8988T (cell line): ENCODE data around the gene PP2D1.
"Not testable (repeated sequence)": the region's sequence is repeated elsewhere in the genome, so short reads cannot be mapped to it uniquely, and the experiment has no call there.

Source experiments
- DNase-seq: peaks from one replicate; pipeline ENCODE4 v3.0.0; 2011

Gene PP2D1

DNA sequence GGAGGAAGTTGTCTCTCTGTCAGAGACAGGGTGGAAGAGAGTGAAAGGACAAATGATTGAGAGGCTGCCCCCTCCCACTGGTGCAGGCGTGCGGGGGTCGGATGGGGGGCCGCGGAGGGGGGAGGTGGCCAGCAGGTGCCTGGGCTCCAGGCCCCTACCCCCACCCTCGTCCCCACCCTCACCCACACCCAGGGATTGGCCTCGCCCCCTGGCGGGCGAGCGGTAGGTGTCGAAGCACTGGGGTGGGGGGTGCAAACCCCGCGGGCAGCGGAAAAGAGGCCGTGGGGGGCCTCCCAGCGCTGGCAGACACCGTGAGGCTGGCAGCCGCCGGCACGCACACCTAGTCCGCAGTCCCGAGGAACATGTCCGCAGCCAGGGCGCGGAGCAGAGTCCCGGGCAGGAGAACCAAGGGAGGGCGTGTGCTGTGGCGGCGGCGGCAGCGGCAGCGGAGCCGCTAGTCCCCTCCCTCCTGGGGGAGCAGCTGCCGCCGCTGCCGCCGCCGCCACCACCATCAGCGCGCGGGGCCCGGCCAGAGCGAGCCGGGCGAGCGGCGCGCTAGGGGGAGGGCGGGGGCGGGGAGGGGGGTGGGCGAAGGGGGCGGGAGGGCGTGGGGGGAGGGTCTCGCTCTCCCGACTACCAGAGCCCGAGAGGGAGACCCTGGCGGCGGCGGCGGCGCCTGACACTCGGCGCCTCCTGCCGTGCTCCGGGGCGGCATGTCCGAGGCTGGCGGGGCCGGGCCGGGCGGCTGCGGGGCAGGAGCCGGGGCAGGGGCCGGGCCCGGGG lies 27.9 kb upstream of the PP2D1 start, which contains the start of gene KAT2B:
TSS of gene KAT2B (plus strand) at position 682 of the 783 bp plus-strand sequence. CDS start at position 714, 32 bp downstream.
- DNase-seq: peak; percentile 74

DNA sequence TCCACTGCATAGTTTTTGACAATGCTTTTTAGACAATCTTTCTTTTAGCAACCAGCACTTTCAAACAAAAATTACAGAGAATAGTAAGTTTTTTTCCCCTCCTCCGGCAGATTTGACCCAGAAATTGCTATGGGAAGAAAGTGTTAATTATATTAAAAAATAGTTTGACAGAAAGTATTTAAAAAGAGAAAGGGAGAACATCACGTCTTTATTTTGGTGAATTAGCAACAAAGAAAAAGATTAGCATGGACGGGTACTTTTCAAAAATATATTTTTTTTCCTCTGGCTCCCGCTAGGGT lies 27.4 kb upstream of the PP2D1 start:
- DNase-seq: no peak

DNA sequence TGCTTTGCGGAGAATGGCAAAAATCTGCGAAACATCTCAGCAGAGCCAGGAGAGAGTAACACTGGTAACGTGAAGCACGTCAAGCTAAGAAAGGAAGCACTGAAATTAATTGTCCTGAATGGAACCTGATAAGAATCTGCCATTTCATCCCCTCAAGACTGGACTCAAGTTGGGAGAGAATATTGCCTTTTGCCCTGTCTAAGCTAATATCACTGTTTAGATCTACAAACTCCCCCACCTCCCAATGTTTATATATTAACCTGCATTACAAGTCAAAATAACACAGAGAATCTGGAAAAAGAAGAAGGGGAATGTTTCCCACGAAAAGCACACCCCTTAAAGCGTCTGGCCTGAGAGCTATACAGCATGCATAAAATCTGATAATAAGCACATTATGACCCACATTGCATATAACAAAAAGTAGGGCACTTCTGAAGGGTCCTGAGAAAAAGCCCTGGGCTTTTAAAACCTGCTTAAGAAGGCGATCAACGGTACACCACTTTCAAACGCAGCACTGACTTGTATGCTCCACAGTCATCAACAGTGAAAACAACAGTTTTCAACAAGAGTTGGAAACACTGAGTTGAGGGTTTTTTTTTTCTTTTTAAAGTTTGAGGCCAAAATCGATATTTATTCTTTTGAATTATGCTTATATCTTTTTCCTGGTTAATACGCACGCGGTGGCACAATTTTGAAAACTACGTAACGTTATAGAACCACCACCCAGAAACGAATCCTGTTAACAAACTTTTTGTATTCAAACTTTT lies 26.8 kb upstream of the PP2D1 start:
- DNase-seq: no peak

DNA sequence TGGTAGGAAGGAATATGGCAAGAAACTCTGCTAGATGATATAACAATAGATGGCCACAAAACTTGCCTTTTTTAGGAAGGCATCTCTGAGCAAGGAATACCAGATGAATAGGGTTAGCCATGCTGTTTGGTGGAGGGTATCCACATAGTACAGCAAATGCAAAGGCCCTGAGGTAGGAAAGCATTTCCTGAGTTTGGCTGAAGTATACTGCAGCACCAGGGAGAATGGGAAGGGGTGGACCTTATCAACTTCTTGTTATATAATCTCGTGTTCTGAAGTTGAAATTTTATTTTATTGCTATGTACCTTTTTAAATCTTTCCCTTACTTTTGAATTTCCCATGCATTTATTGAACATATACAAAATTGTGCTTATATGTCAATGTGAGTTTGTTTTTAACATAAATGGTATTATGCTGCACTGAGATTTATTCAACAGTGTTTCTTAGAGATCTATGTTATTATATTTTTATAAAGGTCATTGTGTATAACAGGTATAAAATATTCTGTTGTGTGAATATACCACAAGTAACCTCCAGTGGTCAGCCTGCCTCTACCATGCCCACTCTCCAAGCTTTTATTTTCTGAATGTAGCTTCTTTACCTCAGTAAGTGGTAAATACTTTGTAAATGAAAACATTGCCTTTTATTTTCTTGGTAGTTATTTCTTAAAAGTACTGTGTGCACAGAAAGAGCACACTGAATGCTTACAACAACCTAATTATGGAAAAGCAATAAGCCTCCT lies 25.4 kb upstream of the PP2D1 start:
- DNase-seq: no peak

DNA sequence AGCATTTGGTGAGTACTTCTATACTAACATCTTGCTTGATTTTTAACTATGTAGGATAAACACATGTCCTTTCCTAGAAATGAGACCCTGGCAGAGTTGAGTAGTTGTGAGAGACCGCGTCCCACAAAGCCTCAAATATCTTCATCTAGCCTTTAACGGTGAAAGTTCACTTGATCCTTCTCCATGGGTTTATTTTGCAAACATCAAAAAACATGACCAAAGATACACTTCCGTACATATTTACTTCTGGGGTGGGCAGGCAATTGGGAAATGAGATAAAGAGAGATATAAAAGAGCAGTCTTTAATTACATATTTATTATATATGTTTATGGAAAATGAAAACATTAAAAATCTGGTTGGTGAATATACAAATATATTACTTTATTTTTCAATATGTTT lies 23.0 kb upstream of the PP2D1 start:
- no peak for DNase-seq

DNA sequence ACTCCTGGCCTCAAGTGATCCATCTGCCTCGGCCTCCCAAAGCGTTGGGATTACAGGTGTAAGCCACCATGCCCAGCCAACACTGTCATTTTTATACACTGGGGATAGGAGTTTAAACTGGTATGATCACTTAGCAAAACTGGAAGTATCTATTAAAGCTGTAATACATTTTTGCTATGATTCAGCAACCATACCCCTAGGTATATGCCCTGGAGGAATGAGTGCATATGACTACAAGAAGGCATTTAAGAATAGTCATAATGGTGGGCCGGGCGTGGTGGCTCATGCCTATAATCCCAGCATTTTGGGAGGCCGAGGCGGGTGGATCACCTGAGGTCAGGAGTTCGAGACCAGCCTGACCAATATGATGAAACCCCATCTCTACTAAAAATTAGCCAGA lies 19.9 kb upstream of the PP2D1 start:
- not testable (repeated sequence) for DNase-seq

DNA sequence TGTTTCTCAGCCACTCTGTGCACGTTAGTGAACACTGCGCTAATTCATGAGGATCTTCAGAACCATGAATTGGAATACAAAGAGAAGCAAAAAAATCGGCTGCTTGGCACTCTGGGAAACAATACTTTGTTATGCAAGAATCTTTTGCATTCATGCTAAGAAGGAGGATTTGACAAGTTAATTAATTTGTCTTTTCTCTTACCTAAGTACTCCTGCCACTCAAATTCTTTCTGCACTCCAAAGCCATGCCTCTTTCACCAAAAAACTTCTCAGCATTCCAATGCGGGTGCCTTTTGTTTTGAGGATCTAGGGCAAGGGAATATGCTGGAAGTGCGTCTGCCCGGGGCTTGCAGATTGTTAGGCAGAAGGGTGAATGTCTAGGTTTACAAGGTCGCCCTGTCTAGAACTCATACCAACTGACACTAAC lies 16.9 kb upstream of the PP2D1 start:
- no peak for DNase-seq

DNA sequence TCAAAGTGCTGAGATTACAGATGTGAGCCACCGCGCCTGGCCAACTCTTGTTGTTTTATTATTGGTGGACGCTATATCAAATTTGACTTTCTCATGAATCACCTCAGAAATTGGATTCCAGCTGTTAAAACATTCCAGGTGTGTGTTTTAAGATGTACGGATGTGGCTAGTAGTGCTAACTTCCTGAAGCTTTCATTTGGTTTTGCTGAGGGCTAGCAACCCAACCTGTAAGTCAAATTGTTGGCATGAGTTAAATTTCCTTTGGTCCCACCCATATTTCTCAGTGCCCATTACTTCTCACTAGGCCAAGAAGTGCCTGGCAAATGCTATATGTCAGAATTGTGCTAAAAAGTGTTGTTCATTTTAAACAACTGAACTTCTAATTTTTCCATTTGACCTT lies 15.1 kb upstream of the PP2D1 start:
- DNase-seq: no peak

DNA sequence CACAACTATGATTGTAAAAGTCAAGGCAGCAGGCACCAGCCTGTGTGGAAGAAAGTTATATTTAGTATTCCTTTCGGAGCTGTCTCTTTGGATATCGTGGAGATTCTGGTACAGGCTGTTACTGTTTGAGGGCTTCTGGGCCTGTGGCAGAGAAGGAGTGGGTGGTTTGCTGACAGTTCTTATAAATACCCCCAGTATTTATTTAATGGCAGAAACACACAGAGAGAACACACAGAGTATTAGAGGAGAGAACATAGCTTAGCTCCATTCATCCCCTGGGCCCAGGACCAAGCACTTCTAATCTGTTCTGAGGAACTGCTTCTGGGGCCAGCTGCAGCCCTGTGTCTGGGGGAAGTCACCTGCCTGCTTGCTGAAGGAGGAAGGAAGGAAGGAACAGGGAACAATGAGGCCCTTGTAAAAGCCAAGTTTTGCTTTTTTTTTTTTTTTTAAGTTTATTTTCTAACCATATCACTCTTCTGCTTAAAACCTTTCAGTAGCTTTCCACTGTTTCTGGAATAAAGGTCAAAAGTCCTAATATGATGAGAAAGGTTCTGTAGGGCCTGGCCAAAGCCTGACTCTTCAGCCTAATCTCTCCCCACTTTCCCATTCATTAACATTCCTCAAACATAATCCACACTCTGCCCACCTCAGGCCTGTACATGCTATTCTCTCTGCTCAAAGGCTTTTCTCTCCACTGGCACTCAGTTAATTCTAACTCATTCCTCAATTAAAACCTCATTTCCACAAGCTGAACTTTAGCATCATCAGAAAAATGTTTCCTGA lies 11.8 kb upstream of the PP2D1 start:
- no peak for DNase-seq

DNA sequence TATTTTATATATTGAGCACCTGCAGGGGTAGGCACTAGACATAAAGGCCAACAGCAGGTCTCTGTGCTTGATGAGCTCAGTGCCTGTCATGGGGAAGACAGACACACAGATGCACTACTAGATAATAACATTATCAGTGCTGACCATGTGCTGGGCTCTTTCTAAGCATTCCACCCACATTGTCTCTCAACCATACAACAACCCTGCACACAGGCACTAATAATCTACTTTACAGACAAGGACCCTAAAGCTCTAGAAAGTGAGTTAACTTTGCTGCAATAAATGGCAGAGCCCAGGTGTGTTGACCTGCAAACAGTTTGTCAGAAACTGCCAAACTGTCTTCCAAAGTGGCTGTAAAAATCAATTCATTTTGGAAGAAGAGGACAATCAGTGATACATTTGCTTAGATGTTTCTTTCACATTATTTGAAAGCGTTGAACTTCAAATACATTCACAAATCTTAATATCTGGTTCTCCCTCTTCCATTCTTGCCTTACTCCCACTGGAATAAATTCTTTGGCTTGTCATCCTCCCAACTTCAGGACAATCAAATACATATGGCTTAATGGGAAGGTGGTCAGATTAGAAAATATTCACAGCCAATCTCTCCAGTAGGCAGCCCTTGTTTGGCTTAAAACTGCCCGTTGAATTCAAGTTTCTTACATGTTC lies 11.0 kb upstream of the PP2D1 start:
- no peak for DNase-seq

DNA sequence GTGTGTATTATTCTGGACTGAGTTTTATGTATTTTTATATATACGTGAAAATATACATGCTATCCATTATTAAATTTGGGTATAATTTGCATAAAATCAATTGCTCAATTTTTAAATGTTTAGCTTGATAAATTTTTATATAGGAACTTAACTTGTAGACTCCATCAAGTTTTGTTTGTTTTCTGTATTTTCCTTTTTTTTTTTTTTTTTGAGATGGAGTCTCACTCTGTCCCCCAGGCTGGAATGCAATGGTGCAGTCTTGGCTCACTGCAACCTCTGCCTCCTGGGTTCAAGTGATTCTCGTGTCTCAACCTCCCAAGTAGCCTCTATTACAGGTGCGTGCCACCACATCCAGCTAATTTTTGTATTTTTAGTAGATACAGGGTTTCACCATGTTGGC lies 4.0 kb upstream of the PP2D1 start:
- DNase-seq: not testable (repeated sequence)

DNA sequence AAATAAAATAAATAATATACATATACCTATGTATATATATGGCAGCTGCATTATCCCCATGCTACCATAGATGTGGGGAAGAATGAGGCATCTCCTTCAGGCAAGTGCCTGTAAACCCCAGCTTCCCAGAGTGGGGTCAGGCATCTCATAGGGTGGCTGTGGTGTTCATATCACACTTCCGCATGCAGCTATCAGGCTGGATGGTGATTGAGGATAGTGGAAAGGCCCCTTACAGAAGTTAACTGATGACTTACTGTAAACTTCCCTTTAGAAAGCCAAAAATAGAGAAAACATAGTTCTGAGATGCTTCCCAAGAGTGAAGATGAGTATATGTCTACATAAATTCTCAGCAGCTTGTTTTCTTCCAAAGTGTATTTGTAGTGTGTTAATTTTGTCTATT lies 3.5 kb upstream of the PP2D1 start:
- no peak for DNase-seq

DNA sequence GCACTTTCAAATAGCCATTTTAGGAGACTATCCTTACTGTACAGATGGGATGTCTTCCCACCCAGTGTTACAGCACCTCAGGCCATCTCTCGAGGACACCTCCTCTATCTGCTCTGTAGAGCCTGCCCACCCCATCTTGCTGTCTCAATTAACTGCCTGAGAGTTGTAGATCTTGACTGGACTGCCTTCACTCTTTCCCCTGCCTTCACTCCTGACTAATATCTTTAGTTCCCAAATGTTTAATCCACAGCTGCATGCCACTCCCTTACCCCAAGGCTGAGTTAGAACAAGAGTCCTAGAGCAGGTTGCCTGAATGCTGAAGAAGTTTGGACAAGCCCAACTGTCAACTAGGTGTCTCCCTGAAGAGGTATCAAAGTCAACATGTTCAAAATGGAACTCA lies 1.3 kb upstream of the PP2D1 start:
- no peak for DNase-seq

DNA sequence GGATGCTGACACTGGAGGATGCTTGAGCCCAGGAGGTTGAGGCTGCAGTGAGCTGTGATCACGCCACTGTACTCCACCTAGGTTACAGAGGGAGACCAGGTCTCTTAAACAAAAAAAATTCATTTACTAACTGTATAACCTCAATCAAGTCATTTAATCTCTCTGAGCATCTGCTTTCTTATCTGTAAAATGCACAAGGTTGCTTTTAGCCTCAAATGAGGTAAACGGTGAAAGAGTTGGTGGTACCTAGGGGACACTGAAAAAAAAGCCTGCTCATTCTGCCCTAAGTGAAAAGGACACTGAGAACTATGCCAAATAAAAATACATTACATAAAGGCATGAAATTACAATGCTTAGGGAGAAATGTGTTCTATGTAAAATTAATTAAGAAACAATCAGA lies 3.4 kb downstream of the PP2D1 start:
- DNase-seq: no peak

DNA sequence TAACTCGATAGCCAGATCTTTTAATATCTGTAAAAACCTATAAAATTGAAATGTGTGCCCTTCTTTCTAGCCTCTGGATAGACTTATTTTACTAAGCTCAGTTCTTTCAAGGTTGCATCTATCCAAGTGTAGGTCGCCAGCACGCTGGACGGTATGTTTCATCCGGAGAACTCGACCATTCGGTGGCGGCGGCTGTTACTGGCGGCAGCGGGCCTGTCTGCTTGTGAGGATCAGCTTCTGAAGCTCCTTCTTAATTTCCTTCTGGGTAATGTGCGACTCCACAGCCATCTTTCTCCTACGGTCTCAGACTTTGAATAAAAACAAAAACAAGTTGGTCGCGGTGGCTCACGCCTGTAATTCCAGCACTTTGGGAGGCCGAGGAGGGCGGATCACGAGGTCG lies 4.1 kb downstream of the PP2D1 start:
- DNase-seq: no peak

DNA sequence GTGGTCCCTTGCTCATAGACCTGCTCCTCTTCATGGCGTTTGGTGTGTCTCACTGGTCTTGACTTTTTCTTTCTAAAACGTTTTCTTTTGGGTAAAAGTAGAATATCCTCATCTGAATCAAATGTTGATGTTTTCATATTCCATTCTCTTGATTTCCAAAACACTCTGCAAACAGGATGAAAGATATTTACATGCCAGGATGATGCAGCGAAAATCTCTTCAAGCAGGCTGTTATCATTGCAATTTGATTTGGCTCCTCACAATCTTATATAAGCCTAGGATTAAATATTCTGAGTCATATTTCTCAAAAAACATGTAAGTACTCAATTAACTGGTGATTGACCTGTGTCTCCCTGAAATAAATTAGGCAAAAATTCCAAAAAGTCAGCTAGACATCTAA lies 10.1 kb downstream of the PP2D1 start:
- no peak for DNase-seq

DNA sequence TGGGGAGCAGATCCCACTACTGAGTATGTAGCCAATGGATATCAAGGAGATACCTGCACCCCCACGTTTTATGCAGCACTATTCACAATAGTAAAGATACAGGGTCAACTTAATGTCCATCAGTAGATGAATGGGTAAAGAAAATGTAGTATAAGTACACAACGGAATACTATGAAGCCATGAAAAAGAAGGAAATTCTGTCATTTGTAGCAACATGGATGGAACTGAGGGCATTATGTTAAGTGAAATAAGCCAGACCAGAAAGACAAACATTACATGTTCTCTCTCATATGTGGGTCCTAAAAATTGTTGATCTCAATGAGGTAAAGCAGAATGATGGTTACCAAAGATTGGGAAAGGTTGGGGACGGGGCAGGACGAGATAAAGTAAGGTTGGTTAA lies 14.6 kb downstream of the PP2D1 start:
- no peak for DNase-seq

DNA sequence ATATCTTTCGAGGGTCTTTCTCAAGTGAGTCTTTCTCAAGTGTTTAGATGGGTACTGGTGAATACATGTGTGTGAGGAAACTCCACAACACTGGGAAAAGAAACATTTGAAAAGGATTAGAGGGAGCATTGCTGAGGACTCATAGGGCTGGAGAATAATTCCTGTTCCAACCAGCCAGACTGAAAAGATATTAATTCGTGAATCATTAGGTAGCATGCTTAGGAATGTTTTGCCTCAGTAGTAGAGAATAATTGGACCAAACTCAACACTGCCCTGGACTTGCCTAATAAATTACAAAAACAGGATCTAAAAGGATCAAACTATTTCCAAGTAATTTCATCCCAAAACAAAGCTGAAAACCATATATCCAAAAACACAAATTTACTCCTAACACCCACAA lies 17.3 kb downstream of the PP2D1 start:
- no peak for DNase-seq

DNA sequence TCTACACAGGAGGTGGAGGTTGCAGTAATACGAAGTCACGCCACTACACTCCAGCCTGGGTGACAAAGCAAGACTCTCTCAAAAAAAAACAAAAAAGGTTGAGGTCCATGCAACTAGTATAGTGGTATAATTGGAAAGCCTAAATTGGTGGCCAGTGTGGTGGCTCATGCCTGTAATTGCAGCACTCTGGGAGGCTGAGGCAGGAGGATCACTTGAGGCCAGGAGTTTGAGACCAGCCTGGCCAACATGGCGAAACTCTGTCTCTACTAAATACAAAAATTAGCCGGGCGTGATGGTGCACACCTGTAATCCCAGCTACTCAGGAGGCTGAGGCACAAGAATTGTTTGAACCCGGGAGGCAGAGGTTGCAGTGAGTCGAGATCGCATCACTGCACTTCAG lies 23.2 kb downstream of the PP2D1 start:
- DNase-seq: not testable (repeated sequence)

DNA sequence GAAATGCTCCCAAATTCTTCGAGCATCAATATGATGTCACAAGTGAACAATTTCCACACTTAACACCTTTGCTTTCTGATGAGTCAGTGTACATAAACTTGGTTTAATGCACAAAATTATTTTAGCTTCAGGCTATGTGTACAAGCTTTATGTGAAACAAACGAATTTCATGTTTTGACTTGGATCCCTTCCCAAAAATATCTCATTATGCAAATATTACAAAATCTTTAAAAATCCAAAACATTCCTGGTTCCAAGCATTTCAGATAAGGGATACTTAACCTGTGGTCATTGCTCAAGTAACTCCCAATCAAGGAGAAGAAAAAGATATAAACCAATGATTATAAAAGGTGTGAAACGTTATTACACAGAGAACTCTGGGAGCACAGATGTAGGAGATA lies 40.0 kb downstream of the PP2D1 start:
- no peak for DNase-seq

DNA sequence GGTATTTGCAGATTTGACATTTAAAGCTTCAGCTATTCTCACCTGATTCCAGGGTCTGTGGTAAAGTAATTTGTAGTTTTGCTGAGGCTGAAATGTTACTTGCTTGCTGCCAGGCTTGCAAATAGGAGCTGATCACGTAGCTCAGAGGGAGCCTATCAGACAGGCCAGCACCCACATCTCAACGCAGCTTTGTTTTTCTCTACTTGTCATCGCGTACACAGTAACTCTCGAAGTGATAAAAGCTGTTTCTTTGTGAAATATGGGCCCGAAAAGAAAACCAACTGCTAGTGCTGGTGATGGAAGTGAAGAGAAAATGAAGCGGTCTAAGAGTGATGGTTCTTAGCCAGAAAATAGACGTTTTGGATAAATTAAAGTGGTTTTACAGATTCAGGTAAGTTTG lies 41.7 kb downstream of the PP2D1 start:
- no peak for DNase-seq

DNA sequence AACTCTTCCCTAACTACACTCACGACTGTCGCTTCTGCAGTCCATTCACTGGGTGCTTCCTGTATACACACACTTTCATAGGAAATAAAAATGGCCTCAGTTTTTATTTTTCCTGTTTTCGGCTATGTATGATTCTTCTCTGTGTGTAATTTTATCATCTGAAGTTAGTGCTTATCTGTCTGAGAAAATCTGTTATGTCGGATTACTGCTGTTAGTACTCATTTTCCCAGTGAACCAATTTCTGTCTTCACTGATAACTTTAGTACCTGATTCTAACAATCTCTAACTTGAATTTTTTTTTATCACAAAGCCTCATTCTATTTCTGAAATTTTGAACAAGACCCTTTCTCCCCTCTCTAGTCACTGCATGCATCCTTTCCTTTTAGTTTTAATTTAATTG lies 44.3 kb downstream of the PP2D1 start:
- DNase-seq: no peak

DNA sequence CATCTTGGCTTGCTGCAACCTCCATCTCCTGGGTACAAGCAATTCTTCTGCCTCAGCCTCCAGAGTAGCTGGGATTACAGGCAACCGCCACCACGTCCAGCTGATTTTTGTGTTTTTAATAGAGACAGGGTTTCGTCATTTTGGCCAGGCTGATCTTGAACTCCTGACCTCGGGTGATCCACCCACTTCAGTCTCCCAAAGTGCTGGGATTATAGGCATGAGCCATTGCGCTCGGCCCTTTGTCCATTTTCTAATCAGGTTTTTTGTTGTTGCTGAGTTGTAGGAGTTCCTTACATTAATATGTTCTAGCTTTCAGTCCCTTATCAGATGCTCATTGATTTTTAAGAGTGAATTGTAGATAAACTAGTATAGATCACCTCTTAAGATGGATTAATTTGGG lies 44.9 kb downstream of the PP2D1 start:
- no peak for DNase-seq
